HEK293 (cell line): ENCODE measurements around the gene PITPNC1.

ENCODE experiments used
- BCL11B ChIP-seq: fragments of 450-650 bp; formaldehyde crosslinking; IDR thresholded peaks from 2 replicates; pipeline ENCODE4 v1.5.1; 2016; ENCODE audit warnings: low read depth, missing biosample characterization, missing genetic modification characterization
- HOXA7 ChIP-seq: sonication (generic); formaldehyde crosslinking; IDR thresholded peaks from 2 replicates; pipeline ENCODE4 v1.8.1; 2022; ENCODE audit warnings: missing genetic modification reagents, borderline replicate concordance
- KLF1 ChIP-seq: fragments of 450-650 bp; formaldehyde crosslinking; IDR thresholded peaks from 2 replicates; pipeline ENCODE4 v1.5.1; 2016; ENCODE audit warnings: missing biosample characterization, missing genetic modification characterization
- OSR2 ChIP-seq: fragments of 450-650 bp; formaldehyde crosslinking; IDR thresholded peaks from 2 replicates; pipeline ENCODE4 v1.5.1; 2016; ENCODE audit warnings: missing biosample characterization, missing genetic modification characterization
- PRDM1 ChIP-seq: fragments of 450-650 bp; formaldehyde crosslinking; IDR thresholded peaks from 2 replicates; pipeline ENCODE4; 2016; ENCODE audit warnings: missing biosample characterization, missing genetic modification characterization
- SP2 ChIP-seq: fragments of 450-650 bp; formaldehyde crosslinking; IDR thresholded peaks from 2 replicates; pipeline ENCODE4 v1.5.1; 2016; ENCODE audit warnings: missing biosample characterization, missing genetic modification characterization
- SP3 ChIP-seq: fragments of 450-650 bp; formaldehyde crosslinking; IDR thresholded peaks from 2 replicates; pipeline ENCODE4 v1.5.1; 2016; ENCODE audit warnings: missing biosample characterization, missing genetic modification characterization
- ZBTB48 ChIP-seq: fragments of 450-650 bp; formaldehyde crosslinking; IDR thresholded peaks from 2 replicates; pipeline ENCODE4 v1.5.1; 2016; ENCODE audit warnings: missing biosample characterization, missing genetic modification characterization
- ZBTB49 ChIP-seq: fragments of 450-650 bp; formaldehyde crosslinking; IDR thresholded peaks from 2 replicates; pipeline ENCODE4 v1.5.1; 2016; ENCODE audit warnings: missing biosample characterization, missing genetic modification characterization, low read depth
- ZFHX2 ChIP-seq: fragments of 450-650 bp; formaldehyde crosslinking; conservative IDR thresholded peaks from 2 replicates; pipeline ENCODE4 v1.5.1; 2016; ENCODE audit warnings: missing biosample characterization, missing genetic modification characterization
- ZNF132 ChIP-seq: fragments of 450-650 bp; formaldehyde crosslinking; IDR thresholded peaks from 2 replicates; pipeline ENCODE4 v1.5.1; 2017; ENCODE audit warnings: missing biosample characterization, missing genetic modification characterization, borderline replicate concordance
- ZNF148 ChIP-seq: fragments of 450-650 bp; formaldehyde crosslinking; IDR thresholded peaks from 2 replicates; pipeline ENCODE4 v1.5.0; 2017; ENCODE audit warnings: missing biosample characterization, missing genetic modification characterization, borderline replicate concordance
- ZNF157 ChIP-seq: fragments of 450-650 bp; formaldehyde crosslinking; IDR thresholded peaks from 2 replicates; pipeline ENCODE4 v1.5.1; 2016; ENCODE audit warnings: missing biosample characterization, missing genetic modification characterization
- ZNF211 ChIP-seq: fragments of 450-650 bp; formaldehyde crosslinking; IDR thresholded peaks from 2 replicates; pipeline ENCODE4 v1.5.1; 2016; ENCODE audit warnings: low read depth, missing biosample characterization, missing genetic modification characterization
- ZNF23 ChIP-seq: fragments of 450-650 bp; formaldehyde crosslinking; IDR thresholded peaks from 2 replicates; pipeline ENCODE4 v1.5.1; 2016; ENCODE audit warnings: missing biosample characterization, missing genetic modification characterization, borderline replicate concordance
- ZNF37A ChIP-seq: fragments of 450-650 bp; IDR thresholded peaks from 2 replicates; pipeline ENCODE4 v1.5.1; 2018; ENCODE audit warnings: missing biosample characterization, missing genetic modification characterization
- ZNF518A ChIP-seq: fragments of 450-650 bp; formaldehyde crosslinking; conservative IDR thresholded peaks from 2 replicates; pipeline ENCODE4 v1.5.1; 2016; ENCODE audit warnings: low read depth, missing biosample characterization, missing genetic modification characterization
- ZNF585B ChIP-seq: fragments of 450-650 bp; formaldehyde crosslinking; IDR thresholded peaks from 2 replicates; pipeline ENCODE4 v1.5.1; 2016; ENCODE audit warnings: missing biosample characterization, missing genetic modification characterization
- ZNF610 ChIP-seq: fragments of 450-650 bp; formaldehyde crosslinking; IDR thresholded peaks from 2 replicates; pipeline ENCODE4 v1.5.1; 2016; ENCODE audit warnings: missing biosample characterization, missing genetic modification characterization, borderline replicate concordance
- ZNF623 ChIP-seq: fragments of 450-650 bp; formaldehyde crosslinking; IDR thresholded peaks from 2 replicates; pipeline ENCODE4 v1.5.1; 2016; ENCODE audit warnings: missing biosample characterization, missing genetic modification characterization
- ZNF629 ChIP-seq: fragments of 450-650 bp; formaldehyde crosslinking; IDR thresholded peaks from 2 replicates; pipeline ENCODE4 v1.5.1; 2017; ENCODE audit warnings: missing biosample characterization, missing genetic modification characterization
- ZNF692 ChIP-seq: fragments of 450-650 bp; formaldehyde crosslinking; IDR thresholded peaks from 2 replicates; pipeline ENCODE4 v1.5.1; 2016; ENCODE audit warnings: missing biosample characterization, missing genetic modification characterization
- ZNF707 ChIP-seq: fragments of 450-650 bp; formaldehyde crosslinking; IDR thresholded peaks from 2 replicates; pipeline ENCODE4 v1.5.1; 2016; ENCODE audit warnings: missing biosample characterization, missing genetic modification characterization
- ZNF747 ChIP-seq: fragments of 450-650 bp; formaldehyde crosslinking; IDR thresholded peaks from 2 replicates; pipeline ENCODE4 v1.5.1; 2016; ENCODE audit warnings: missing biosample characterization, missing genetic modification characterization
- ZNF785 ChIP-seq: fragments of 450-650 bp; formaldehyde crosslinking; IDR thresholded peaks from 2 replicates; pipeline ENCODE4 v1.5.1; 2016; ENCODE audit warnings: missing biosample characterization, missing genetic modification characterization
- ZSCAN23 ChIP-seq: fragments of 450-650 bp; formaldehyde crosslinking; IDR thresholded peaks from 2 replicates; pipeline ENCODE4 v1.5.1; 2016; ENCODE audit warnings: missing biosample characterization, missing genetic modification characterization
- ZSCAN30 ChIP-seq: fragments of 450-650 bp; IDR thresholded peaks from 2 replicates; pipeline ENCODE4 v1.5.1; 2018; ENCODE audit warnings: missing biosample characterization, mild to moderate bottlenecking, missing genetic modification characterization, moderate library complexity
- ZSCAN5A ChIP-seq: fragments of 450-650 bp; formaldehyde crosslinking; IDR thresholded peaks from 2 replicates; pipeline ENCODE4 v1.5.1; 2016; ENCODE audit warnings: missing biosample characterization, missing genetic modification characterization

The PITPNC1 gene

GRCh38 chr17:67440277-67441051 lies 63.4 kb downstream of the PITPNC1 start (continued):
- TF ChIP-seq ZNF148 (tag by site-specific recombination) (no peak), SP2 (tag by site-specific recombination) (no peak), ZNF623 (tag by site-specific recombination) (peak; percentile 80), ZNF157 (tag by site-specific recombination) (no peak), ZNF37A (no peak), ZNF629 (tag by site-specific recombination) (peak; percentile 42; the same call in 1 of the 2 replicates), ZNF610 (tag by site-specific recombination) (no peak), PRDM1 (tag by site-specific recombination) (no peak), ZNF132 (no peak), ZSCAN5A (tag by site-specific recombination) (no peak), OSR2 (tag by site-specific recombination) (no peak), ZNF707 (no peak), ZBTB49 (tag by site-specific recombination) (no peak), BCL11B (tag by site-specific recombination) (no peak), ZNF518A (tag by site-specific recombination) (peak; percentile 94), ZNF585B (tag by site-specific recombination) (no peak), ZNF23 (tag by site-specific recombination) (no peak), ZNF692 (tag by site-specific recombination) (no peak), ZBTB48 (no peak), ZSCAN23 (tag by site-specific recombination) (no peak), ZNF211 (no peak), ZFHX2 (no peak), SP3 (no peak), ZSCAN30 (tag by site-specific recombination) (no peak), ZNF785 (tag by site-specific recombination) (no peak), HOXA7 (CRISPR knock-in tag) (no peak), ZNF747 (tag by site-specific recombination) (no peak), KLF1 (tag by site-specific recombination) (no peak)
